CD4-positive, alpha-beta T cell (primary cell): Measurements from ENCODE around the gene SSBP2. TPM values are rescaled to one million over a fixed set of nuclear protein-coding genes. Genes with fewer than 3 reads are reported as not detected.

Experiments used
- ATAC-seq: fragments of 200-7000 bp; cut with Tn5 transposase; one replicate; pipeline ENCODE4 v1.10.0; 2022; ENCODE audit warnings: mild to moderate bottlenecking; ENCODE audit not compliant: poor library complexity
- CTCF ChIA-PET: fragments of 350-600 bp; sonication (Branson Sonifier 250); formaldehyde crosslinking; loops from one replicate; lab custom pipeline; 2021; ENCODE audit warnings: antibody characterized with exemption, inconsistent platforms; lab: Charles Lee
- POLR2A ChIA-PET: fragments of 350-600 bp; sonication (Branson Sonifier 250); formaldehyde crosslinking; loops from one replicate; lab custom pipeline; 2021; ENCODE audit warnings: antibody characterized with exemption, inconsistent platforms; lab: Charles Lee
- DNase-seq, 14 experiments: peaks; one replicate each; pipeline ENCODE4 v3.0.0-alpha.2; 2013 to 2020; ENCODE audit warnings: mixed read lengths in 2 of 14
- H3K27ac ChIP-seq, 2 donors: one replicate each; pipeline versions ENCODE4 v1.5.1 to v1.7.0; 2013; ENCODE audit warnings: low read length in 2 of 2, low read depth in 1 of 2, mild to moderate bottlenecking in 1 of 2
- H3K27me3 ChIP-seq, 2 experiments: 1 replicate in 1 of 2; 2 replicates in 1 of 2; pipeline versions ENCODE4 v1.6.1 to v1.7.0; 2013; ENCODE audit warnings: low read length in 2 of 2, control low read depth in 1 of 2, mild to moderate bottlenecking in 1 of 2, moderate library complexity in 1 of 2; ENCODE audit not compliant: insufficient read depth in 2 of 2, control insufficient read depth in 1 of 2
- H3K36me3 ChIP-seq: one replicate; pipeline ENCODE4 v1.6.1; 2013; ENCODE audit warnings: low read length, control low read depth; ENCODE audit not compliant: insufficient read depth
- H3K4me1 ChIP-seq: one replicate; pipeline ENCODE4 v1.6.1; 2013; ENCODE audit warnings: low read length, control low read depth; ENCODE audit not compliant: insufficient read depth
- H3K4me3 ChIP-seq: one replicate; pipeline ENCODE4 v1.5.1; 2013; ENCODE audit warnings: mild to moderate bottlenecking, low read length, moderate library complexity
- H3K9me3 ChIP-seq, 2 experiments: 1 replicate in 1 of 2; 2 replicates in 1 of 2; pipeline versions ENCODE4 v1.6.1 to v1.7.0; 2013; ENCODE audit warnings: low read length in 2 of 2, mild to moderate bottlenecking in 2 of 2, control low read depth in 1 of 2, moderate library complexity in 1 of 2; ENCODE audit not compliant: control insufficient read depth in 1 of 2, insufficient read depth in 1 of 2
- H3K27ac Mint-ChIP-seq: one replicate; pipeline ENCODE4 v1.8.0; 2020; ENCODE audit warnings: mixed read lengths
- H3K27me3 Mint-ChIP-seq: one replicate; pipeline ENCODE4 v1.8.0; 2021; ENCODE audit warnings: mixed read lengths
- H3K36me3 Mint-ChIP-seq: one replicate; pipeline ENCODE4 v1.8.0; 2021; ENCODE audit warnings: low read depth, mixed read lengths
- H3K4me1 Mint-ChIP-seq: one replicate; pipeline ENCODE4 v1.8.0; 2021; ENCODE audit warnings: low read depth, mixed read lengths
- H3K4me3 Mint-ChIP-seq: one replicate; pipeline ENCODE4 v1.8.0; 2020; ENCODE audit warnings: mild to moderate bottlenecking, mixed read lengths
- H3K9me3 Mint-ChIP-seq: one replicate; pipeline ENCODE4 v1.8.0; 2020; ENCODE audit warnings: mixed read lengths
- intact Hi-C, 2 experiments: fragments of 100-400 bp; cut with DNase I in 1 of 2; cut with micrococcal nuclease in 1 of 2; formaldehyde crosslinking; loops; one replicate each; pipeline versions ENCODE4 v1.15.1 to v1.9.0; 2023 to 2025; cut with DNase I, micrococcal nuclease
- total RNA-seq, 174 experiments: library from RNA in 2 of 174; stranded (reverse) in 2 of 174; gene quantifications; one replicate each; pipeline ENCODE4 v1.2.3 and lab custom pipeline; 2021 to 2026
- TF ChIP-seq, protein P1 (sequence below): fragments of 200-600 bp; IDR thresholded peaks from one replicate; pipeline ENCODE4 v1.8.0; 2022; ENCODE audit warnings: antibody characterized with exemption, mild to moderate bottlenecking

SSBP2 gene
- total RNA-seq, 2 experiments from 2014 or later = 33.5 to 36.3 TPM

DNA sequence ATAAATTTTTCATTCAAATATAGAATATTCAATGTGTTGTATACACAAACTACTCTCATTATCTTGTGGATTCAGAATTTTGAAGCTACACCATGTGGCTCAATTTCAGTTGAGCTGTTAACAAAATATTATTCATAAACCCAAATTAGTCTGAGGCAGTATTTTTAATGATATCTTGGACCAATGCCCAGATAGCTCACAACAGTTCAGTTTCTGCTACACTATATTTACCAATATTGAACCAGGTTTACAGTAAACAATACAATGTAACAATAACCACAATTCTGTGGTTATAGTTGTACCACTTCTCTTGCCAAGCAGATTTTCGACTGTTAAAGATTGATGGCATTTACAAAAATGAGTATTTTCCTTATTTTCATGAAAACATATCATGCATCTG is 99.9 kb downstream of the SSBP2 start:
- CTCF ChIA-PET = no interaction called here

GRCh38 chr5:81646469-81646995 is 104.4 kb downstream of the SSBP2 start:
- CTCF ChIA-PET = interaction anchor here (1.3 kb wide), 1 partner anchor 12 kb away, joined by 3 read pairs; no protein-coding TSS in a partner anchor
- POLR2A ChIA-PET = no interaction called here

More for the DNA sequence above, 99.9 kb downstream of the SSBP2 start:
- intact Hi-C loops = no loop called here
- no peak overlapping the region for H3K27ac Mint-ChIP-seq
- peaks cover 74% of the 10 kb centered on the region for H3K36me3 Mint-ChIP-seq
- no peak overlapping the region for H3K27ac ChIP-seq
- DNase-seq = no peak
- H3K36me3 ChIP-seq = no peaks in the 10 kb centered on the region
- no peak for ATAC-seq
- H3K4me3 Mint-ChIP-seq = no peak overlapping the region
- H3K4me1 Mint-ChIP-seq = peaks cover 39% of the 10 kb centered on the region
- POLR2A ChIA-PET = interaction anchor here (1.1 kb wide), 1 partner anchor 100 kb away, joined by 4 read pairs; the partner anchor contains the start of gene SSBP2
- H3K9me3 Mint-ChIP-seq = no peaks in the 10 kb centered on the region
- no peaks in the 10 kb centered on the region for H3K27me3 Mint-ChIP-seq
- H3K4me1 ChIP-seq = no peaks in the 10 kb centered on the region
- no peaks in the 10 kb centered on the region for H3K9me3 ChIP-seq
- H3K27me3 ChIP-seq = no peaks in the 10 kb centered on the region
- TF ChIP-seq, protein P1, sequence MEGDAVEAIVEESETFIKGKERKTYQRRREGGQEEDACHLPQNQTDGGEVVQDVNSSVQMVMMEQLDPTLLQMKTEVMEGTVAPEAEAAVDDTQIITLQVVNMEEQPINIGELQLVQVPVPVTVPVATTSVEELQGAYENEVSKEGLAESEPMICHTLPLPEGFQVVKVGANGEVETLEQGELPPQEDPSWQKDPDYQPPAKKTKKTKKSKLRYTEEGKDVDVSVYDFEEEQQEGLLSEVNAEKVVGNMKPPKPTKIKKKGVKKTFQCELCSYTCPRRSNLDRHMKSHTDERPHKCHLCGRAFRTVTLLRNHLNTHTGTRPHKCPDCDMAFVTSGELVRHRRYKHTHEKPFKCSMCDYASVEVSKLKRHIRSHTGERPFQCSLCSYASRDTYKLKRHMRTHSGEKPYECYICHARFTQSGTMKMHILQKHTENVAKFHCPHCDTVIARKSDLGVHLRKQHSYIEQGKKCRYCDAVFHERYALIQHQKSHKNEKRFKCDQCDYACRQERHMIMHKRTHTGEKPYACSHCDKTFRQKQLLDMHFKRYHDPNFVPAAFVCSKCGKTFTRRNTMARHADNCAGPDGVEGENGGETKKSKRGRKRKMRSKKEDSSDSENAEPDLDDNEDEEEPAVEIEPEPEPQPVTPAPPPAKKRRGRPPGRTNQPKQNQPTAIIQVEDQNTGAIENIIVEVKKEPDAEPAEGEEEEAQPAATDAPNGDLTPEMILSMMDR = no peak
- H3K4me3 ChIP-seq = no peak overlapping the region

GRCh38 chr5:81642210-81642609 is 108.7 kb downstream of the SSBP2 start:
- intact Hi-C loops = no loop called here
- H3K27ac ChIP-seq = no peak overlapping the region
- DNase-seq = no peak
- ATAC-seq = no peak
- TF ChIP-seq, protein P1 = no peak
- Mint-ChIP-seq H3K27ac (no peak overlapping the region), H3K27me3 (no peaks in the 10 kb centered on the region), H3K9me3 (no peaks in the 10 kb centered on the region), H3K4me1 (peaks cover 24% of the 10 kb centered on the region), H3K4me3 (no peak overlapping the region), H3K36me3 (peaks cover 34% of the 10 kb centered on the region)
- no peaks in the 10 kb centered on the region for H3K4me1 ChIP-seq
- CTCF ChIA-PET = no interaction called here
- no peaks in the 10 kb centered on the region for H3K27me3 ChIP-seq
- no peaks in the 10 kb centered on the region for H3K9me3 ChIP-seq
- no peaks in the 10 kb centered on the region for H3K36me3 ChIP-seq
- POLR2A ChIA-PET = no interaction called here
- H3K4me3 ChIP-seq = no peak overlapping the region

More at GRCh38 chr5:81646469-81646995, 104.4 kb downstream of the SSBP2 start:
- no peaks in the 10 kb centered on the region for H3K36me3 ChIP-seq
- no peaks in the 10 kb centered on the region for H3K9me3 Mint-ChIP-seq
- no peaks in the 10 kb centered on the region for H3K9me3 ChIP-seq
- H3K27me3 Mint-ChIP-seq = no peaks in the 10 kb centered on the region
- H3K4me1 Mint-ChIP-seq = peaks cover 34% of the 10 kb centered on the region
- H3K27ac ChIP-seq = no peak overlapping the region
- H3K4me3 Mint-ChIP-seq = no peak overlapping the region
- peaks cover 53% of the 10 kb centered on the region for H3K36me3 Mint-ChIP-seq
- no peak overlapping the region for H3K4me3 ChIP-seq
- intact Hi-C loops = no loop called here
- TF ChIP-seq, protein P1 = no peak
- no peak overlapping the region for H3K27ac Mint-ChIP-seq
- no peaks in the 10 kb centered on the region for H3K27me3 ChIP-seq
- no peak for DNase-seq
- H3K4me1 ChIP-seq = no peaks in the 10 kb centered on the region
- no peak for ATAC-seq
